Activated CD4-positive, alpha-beta T cell treated with anti-CD3 and anti-CD28 coated beads for 4 hours (primary cell): ENCODE data around the gene HS2ST1.
"Not testable (repeated sequence)": the region's sequence is repeated elsewhere in the genome, so short reads cannot be mapped to it uniquely, and the experiment has no call there.

Experiments
- DNase-seq, 2 donors: peaks; one replicate each; pipeline ENCODE4 v3.0.0-alpha.2; 2020

The HS2ST1 gene

DNA sequence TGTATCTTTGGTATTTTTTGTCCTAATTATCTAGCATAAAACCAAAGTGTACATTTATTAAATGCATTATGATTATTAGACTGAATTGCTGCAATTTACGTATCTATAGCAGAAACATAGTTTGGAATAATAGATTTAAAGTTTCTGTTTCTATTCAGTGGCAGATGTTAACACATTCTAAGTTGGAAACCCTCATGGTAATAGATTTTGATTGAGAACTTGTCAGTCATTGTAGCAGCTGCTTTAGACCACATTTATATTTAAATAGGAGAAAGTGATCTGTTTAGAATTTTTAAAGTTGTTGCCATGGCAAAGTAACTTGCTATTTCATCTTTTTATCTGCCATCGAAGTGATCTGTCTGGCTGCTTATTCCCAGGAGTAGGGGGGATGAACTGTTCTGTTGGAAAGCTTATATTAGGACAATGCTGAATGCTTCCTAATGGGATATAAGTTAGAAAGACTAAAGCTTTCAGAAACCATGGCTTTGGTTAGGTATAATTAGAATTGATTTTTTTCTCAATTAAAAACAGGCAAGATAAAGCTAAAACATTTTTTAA, 61.6 kb downstream of the HS2ST1 start:
- DNase-seq = no peak

DNA sequence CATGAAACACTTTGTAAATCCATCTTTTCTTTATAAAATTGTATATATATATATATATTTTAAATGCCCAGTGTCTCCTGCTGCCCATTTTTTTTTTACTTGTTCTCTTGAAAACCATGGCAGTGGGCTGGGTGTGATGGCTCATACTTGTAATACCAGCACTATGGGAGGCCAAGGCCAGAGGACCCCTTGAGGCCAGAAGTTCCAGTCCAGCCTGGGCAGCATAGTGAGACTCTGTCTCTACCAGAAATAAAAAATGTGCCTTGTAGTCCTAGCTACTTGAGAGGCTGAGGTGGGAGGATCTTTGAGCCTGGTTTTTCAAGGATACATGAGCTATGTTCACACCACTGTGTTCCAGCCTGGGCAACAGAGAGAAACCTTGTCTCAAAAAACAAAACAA, 62.2 kb downstream of the HS2ST1 start:
- no peak for DNase-seq

GRCh38 chr1:86981482-86982213, 67.2 kb downstream of the HS2ST1 start:
- DNase-seq = no peak

DNA sequence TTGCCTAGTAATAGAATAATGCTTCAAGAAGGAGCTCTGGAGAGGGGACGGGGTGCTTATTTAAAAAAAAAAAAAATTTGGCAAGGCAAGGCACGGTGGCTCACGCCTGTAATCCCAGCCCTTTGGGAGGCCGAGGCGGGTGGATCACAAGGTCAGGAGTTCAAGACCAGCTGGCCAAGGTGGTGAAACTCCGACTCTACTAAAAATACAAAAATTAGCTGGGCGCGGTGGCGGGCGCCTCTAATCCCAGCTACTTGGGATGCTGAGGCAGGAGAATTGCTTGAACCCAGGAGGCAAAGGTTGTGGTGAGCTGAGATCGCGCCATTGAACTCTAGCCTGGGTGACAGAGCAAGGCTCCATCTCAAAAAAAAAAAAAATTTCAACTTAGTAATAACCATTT, 69.2 kb downstream of the HS2ST1 start:
- DNase-seq = not testable (repeated sequence)

DNA sequence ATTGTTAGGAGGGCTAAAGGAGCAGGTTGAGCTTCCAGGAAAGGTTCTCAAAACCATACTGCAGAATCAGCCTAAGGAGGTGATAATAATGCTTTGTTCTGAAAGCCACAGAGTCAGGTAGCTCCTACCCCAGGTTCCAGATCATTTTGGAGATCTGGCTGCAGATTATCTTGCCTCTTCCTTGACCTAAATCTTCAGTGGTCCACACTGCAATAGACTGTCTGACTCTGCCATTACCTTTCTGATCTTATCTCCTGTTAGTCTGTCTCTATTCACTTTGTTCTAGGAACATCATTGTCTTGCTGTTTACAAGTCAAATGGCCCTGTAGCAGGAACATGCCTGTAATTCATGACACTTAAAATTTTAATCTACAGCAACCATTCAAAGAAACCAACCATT, 73.0 kb downstream of the HS2ST1 start:
- DNase-seq = no peak

DNA sequence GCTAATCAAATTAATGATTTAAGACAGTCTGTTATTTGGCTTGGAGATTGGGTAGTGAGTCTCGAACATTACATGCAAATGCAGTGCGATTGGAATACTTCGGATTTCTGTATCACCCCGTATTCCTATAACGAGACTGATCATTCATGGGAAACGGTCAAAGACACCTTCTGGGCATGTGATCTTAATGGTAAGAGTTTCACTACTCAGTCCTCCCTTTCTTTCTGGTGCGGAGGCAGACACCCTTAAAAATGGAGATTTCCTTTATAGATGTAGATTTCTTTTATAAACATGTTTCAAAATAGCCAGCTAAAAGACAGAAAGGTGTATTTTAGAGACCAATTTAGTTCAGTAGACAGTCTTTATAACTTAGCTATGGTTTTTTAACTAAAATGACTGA, 74.4 kb downstream of the HS2ST1 start:
- no peak for DNase-seq

GRCh38 chr1:86989690-86990089, 75.3 kb downstream of the HS2ST1 start:
- not testable (repeated sequence) for DNase-seq

GRCh38 chr1:86990826-86991225, 76.4 kb downstream of the HS2ST1 start:
- DNase-seq = no peak

DNA sequence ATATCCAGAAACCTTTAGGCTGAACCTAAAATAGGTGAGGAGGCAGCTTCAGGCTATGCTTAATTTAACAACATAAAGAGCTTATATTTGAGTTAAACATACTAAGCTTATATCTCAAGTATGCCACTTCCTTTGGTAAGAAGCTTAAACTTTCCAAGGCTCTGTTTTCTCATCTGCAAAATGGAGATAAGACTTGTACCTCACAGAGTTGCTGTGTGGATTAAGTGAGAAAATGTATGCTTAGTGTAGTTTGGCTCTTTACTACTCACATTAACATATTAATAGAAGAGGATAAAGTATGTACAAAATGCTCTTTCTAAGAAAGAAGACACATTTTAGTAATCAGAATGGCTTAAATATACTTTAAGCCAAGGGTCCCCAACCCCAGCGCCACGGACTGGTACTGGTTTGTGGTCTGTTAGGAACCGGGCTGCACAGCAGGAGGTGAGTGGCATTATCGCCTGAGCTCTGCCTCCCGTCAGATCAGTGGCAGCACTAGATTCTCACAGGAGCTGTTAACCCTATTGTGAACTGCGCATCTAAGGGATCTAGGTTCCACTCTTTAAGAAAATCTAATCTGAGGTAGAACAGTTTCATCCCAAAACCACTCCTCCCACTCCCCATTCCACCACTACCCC, 77.2 kb downstream of the HS2ST1 start:
- no peak for DNase-seq

DNA sequence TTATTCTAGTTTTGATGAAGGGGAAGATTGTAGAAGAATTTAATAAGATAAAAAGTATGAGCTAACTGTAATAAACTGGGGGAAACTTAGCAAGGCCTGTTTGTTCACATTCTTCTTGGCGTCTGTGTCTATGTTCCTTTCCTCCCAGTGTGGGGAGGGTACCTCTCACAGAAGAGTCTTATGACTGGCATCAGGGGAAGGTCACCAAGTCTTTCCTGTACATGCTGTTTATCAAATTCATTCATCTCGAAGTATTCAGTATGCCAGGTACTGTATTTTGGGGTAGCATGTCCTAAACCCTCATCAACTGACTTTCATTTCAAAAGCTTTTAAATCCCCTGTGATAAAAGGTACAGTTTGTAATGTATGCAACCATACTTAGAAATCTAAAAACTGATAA, 78.4 kb downstream of the HS2ST1 start:
- DNase-seq = no peak

GRCh38 chr1:86993269-86993985, 79.0 kb downstream of the HS2ST1 start:
- DNase-seq = no peak

- DNase-seq = no peak
Observed at GRCh38 chr1:86994061-86994460, 79.6 kb downstream of the HS2ST1 start.

DNA sequence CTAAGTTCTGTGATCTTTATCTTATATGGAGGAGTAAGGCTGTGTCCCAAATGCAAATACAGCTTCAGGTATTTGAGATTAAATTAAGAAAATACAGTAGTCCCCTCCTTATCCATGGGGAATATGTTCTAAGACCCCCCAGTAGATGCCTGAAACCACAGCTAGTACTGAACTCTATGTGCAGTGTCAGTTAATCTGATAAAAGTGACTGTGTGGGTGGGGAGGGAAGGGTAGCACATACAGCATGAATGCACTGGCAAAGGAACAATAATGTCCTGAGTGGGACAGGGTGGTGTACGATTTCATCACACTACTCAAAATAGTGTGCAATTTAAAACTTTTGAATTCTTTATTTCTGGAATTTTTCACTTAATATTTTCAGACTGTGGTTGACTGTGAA, 83.1 kb downstream of the HS2ST1 start:
- DNase-seq = no peak

- DNase-seq = no peak
Observed at GRCh38 chr1:86998280-86998679, 83.8 kb downstream of the HS2ST1 start.

DNA sequence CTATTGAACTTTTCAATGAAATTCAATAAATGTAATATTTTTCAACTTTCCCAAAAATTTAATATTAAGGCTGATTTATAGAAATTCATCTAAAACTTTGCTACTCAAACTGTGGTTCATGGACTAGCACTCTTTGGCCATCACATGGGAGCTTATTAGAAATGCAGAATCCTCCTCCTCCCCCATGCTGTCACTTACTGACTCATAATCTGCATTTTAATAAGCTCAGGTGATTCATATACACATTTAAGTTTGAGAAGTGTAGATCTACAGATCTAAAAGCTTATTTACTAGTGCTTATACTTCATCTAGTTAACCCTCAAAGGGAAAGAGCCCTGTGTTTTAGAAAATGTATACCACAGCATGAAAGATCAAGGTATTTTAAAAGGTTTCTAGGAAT, 84.3 kb downstream of the HS2ST1 start:
- no peak for DNase-seq

GRCh38 chr1:87000460-87000859, 86.0 kb downstream of the HS2ST1 start:
- DNase-seq = no peak

- DNase-seq = no peak
Observed at GRCh38 chr1:87004857-87005256, 90.4 kb downstream of the HS2ST1 start.

DNA sequence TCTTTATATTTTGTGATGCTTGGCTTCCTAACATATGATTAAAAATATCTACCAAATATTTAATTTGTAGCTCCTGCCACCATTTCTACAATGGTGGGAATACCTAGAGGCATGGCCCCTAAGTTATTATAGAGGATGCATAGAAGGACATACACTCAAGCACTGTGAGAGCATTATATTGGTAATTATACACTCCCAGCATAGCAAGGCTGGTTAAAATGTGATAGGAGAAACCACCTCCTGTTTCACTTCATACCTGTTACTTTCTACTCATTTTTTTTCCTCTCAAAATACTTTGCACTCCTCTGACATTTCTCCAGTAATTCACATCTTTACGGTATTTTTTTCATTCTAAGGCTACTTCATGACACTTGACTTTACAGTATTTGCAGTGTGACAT, 92.9 kb downstream of the HS2ST1 start:
- DNase-seq = no peak

- not testable (repeated sequence) for DNase-seq
Observed at GRCh38 chr1:87013385-87013784, 99.0 kb downstream of the HS2ST1 start.

GRCh38 chr1:87017998-87018672, 103.7 kb downstream of the HS2ST1 start:
- DNase-seq = no peak

GRCh38 chr1:87023326-87023725, 108.9 kb downstream of the HS2ST1 start:
- no peak for DNase-seq

DNA sequence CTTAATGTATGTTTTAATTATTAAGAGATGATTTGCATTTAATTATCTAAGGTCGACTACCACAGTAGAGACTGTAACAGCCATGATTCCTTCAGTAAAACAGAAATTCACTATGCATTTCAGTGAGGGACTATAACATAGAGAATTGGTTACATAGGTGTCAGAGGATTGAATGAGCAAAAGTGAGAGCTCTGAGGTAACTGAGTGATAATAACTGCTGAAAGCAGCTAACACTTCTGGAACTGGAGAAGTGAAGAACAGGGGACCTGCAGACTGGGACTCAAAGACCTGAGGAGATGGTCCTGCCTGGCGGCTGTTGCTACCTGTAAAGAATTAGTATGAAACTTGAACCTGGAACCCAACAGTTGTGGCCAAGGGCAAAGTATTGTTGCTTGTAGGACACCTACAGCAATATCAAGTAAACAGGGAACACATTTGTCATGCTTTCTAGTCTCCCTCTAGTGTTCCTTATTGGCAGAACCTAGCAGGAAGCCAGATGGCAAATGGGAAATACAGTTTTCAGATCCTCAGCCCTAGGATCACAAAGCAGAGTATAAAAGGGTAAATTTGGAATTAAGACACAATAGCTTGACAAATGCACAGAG, 110.6 kb downstream of the HS2ST1 start:
- no peak for DNase-seq

GRCh38 chr1:87027561-87027960, 113.1 kb downstream of the HS2ST1 start:
- not testable (repeated sequence) for DNase-seq
